HG03025 (cell line): ENCODE measurements around the gene REEP5.
A peak's percentile ranks its signal among the peaks of the same experiment; 100 is the strongest.
"Not testable (repeated sequence)": the region's sequence is repeated elsewhere in the genome, so short reads cannot be mapped to it uniquely, and the experiment has no call there.

Source experiments
- ATAC-seq: cut with Tn5 transposase; IDR thresholded peaks from one replicate; pipeline ENCODE4 v1.9.1; 2021; ENCODE audit warnings: mild to moderate bottlenecking, moderate library complexity; ENCODE audit not compliant: unreplicated experiment, low FRiP score

The REEP5 gene

DNA sequence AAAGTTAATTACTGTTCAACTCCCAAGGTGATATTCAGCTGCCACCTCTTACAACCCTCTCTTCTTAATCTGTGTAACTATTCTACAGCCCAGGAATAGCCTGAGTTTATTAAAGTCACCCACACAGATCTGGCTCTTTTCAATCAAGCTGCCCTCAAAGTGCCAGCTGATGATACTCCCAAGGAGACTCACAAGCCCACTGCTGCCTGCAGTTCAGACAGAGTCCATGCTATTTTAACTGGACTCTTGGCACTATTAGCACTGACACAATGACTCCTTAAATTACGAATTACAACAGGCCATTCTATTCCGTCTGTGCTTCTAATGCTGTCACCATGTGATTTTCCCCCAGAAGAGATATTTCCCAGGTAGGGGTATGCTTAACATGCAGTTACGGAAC is 26.3 kb downstream of the REEP5 start:
- no peak for ATAC-seq

DNA sequence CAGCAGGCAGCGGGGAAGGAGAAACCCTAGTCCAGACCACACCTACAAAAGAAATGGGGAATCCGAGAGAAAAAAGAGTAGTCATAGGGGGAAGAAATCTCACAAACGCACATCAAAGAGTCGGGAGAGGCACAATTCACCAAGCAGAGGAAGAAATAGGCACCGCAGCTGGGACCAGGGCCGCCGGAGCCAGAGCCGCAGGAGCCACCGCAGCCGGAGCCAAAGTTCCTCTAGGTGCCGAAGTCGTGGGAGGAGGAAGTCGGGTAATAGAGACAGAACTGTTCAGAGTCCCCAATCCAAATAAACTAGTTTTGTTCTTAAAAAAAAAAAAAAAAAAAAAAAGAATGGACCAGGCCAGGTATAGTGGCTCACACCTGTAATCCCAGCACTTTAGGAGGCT is 29.3 kb downstream of the REEP5 start:
- ATAC-seq: no peak

GRCh38 chr5:112892066-112892465 is 30.0 kb downstream of the REEP5 start:
- not testable (repeated sequence) for ATAC-seq

GRCh38 chr5:112886975-112887374 is 35.1 kb downstream of the REEP5 start:
- no peak for ATAC-seq

GRCh38 chr5:112885001-112885400 is 37.0 kb downstream of the REEP5 start:
- ATAC-seq: no peak

DNA sequence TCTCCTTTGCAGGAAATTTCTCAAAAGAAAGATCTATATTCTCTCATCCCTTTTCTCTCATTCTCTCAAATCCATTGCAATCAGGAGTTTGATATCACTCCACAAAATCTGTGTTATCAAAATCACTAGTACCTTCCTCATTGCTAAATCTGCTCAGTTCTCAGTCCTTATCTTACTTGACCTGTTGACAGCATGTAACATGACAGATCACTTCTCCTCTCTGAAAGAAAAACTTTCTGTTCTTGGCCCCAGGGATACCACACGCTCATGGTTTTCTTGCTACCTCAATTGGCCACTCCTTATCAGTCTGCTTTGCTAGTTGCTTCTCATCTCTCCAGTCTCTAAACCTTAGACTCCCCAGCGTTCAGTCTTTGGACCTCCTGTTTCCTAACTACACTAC is 38.8 kb downstream of the REEP5 start:
- ATAC-seq: no peak

- no peak for ATAC-seq
These were observed 41.6 kb downstream of the REEP5 start for GRCh38 chr5:112880219-112880964.

DNA sequence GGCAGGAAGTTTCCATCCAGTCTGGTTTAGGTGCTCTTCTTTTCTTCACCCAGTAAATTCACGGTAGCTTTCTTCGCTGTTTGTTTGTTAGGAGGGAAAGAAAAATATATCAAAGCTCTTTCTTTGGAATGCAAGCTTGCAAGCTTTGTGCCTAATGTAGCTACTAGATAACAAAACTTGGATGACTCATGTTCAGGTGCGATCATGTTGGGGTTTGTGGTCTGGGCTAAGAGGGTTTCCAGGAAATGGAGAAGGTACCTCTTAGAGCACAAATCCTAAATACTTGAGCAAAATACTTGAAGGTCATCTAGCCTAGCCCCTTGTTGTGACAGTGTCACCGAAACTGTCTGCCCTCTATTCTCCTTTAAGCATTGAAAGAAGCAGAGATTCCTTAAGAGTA is 43.3 kb downstream of the REEP5 start:
- no peak for ATAC-seq

DNA sequence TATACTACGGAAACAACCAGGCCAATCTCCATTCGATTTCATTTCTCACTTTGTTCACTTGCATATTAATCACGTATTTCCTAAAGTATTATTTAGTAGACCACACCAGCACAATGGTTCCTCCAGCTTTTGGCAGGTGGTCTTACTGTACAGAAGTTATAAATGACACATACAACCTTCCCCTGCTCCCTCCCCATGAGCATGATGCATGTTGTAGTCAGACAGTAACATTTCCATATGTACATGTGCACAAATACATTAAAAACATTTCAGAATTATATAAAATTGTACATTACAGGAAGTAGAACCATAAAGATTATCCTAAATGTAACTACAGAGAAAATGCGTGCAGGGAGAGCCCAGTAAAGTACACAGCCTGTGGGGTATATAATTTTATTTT is 43.9 kb downstream of the REEP5 start:
- no peak for ATAC-seq

DNA sequence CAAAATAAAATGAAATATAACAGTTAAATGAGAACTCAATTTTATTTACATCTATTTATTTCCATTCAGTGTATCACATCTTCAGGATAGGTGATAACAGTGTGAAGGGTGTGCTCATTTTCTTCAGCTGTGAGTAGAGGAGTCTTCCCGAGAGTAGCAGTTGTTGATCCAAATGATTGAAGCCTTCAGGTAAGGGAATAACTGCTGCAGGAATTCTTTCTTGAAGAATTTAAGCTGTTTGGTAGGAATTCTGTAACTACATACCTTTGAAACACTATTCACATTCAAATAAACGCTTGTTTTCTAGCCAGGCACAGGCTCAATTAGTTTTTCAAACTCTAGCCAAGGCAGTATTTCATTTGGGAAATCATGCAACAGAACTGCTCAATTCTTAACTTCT is 45.7 kb downstream of the REEP5 start:
- no peak for ATAC-seq

DNA sequence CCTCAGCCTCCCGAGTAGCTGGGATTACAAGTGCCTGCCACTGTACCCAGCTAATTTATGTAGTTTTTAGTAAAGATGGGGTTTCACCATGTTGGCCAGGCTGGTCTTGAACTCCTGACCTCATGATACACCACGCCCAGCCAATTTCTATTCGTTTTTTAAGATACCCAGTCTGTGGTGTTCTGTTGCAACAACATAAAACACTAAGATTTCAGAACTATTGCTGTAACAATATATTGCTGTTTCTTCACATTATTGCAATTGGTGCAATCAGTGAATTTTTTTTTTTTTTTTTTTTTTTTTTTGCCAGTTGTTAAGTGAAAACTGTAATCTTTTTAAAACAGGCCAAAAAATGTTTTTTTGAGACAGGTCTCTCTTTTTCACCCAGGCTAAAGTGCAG is 51.1 kb downstream of the REEP5 start:
- no peak for ATAC-seq

- peak; percentile 82 for ATAC-seq
These were observed 52.1 kb downstream of the REEP5 start for GRCh38 chr5:112869948-112870347.

DNA sequence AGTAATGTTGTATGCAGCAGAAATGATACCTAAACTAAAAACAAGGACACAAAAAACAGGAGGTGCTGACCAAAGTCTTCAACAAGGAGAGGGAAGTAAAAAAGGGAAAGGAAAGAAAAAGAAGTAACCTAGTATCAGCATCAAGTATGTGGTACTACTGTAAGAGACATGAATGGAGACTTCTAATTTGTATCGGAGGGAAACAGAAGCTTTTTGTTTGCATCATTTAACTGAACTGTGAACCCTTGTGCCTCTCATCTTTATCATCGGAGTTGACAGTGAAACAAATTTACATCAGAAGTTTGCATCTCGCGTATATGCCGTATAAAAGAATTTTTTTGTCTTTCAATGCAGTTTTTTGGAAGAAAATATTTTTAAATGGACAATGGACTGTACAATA is 54.6 kb downstream of the REEP5 start:
- no peak for ATAC-seq

- no peak for ATAC-seq
These were observed 55.3 kb downstream of the REEP5 start for GRCh38 chr5:112866739-112867138.

DNA sequence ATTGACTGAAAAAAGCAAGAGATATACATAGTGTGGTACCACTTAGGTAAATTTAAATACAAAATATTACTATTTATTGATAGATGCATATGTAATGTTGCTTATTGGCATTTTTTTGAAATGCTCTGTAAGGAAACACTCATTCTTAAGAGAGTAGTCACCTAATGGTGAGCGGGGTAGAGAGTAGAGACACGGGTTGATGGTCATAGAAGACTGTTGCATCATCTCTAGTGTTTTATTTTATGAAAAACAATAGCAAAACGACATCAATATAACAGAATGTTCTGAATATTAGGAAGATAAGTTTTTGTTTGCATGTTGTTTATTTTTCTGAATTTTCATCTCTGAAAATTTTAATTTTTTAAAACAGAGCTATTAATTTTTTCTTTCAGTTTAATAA is 56.9 kb downstream of the REEP5 start:
- ATAC-seq: no peak

DNA sequence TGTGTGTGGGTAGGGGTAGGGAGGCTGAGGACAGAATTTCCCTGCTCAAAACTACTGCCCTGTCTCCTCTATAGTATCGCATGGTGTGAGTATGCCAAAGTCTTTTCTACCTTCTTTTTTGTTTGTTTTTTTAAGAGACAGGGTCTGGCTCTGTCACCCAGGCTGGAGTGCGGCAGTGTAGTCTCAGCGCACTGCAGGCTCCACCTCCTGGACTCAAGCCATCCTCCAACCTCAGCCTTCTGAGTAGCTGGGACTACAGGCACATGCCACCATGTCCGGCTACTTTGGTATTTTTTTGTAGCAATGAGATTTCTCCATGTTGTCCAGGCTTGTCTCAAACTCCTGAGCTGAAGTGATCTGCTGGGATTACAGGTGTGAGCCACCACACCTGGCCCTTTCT is 58.5 kb downstream of the REEP5 start:
- no peak for ATAC-seq

DNA sequence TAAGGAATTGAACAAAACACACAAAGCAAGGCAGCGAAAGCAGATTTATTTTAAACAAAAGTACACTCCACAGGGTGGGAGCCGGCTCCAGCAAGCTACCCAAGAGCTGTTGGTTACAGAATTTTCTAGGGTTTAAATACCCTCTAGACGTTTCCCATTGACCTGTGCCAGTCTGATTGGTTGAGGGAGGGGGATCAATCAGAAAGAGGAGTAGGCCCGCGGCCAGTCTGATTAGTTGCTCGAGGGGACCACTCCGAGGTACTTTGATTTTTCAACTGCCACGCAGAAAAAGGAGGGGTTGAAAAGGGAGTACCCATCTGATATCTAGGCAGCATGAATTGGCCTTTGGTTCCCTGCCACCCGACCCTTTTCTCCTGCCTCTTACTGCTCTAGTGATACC is 59.9 kb downstream of the REEP5 start:
- ATAC-seq: no peak

GRCh38 chr5:112861638-112861985 is 60.4 kb downstream of the REEP5 start:
- ATAC-seq: no peak

DNA sequence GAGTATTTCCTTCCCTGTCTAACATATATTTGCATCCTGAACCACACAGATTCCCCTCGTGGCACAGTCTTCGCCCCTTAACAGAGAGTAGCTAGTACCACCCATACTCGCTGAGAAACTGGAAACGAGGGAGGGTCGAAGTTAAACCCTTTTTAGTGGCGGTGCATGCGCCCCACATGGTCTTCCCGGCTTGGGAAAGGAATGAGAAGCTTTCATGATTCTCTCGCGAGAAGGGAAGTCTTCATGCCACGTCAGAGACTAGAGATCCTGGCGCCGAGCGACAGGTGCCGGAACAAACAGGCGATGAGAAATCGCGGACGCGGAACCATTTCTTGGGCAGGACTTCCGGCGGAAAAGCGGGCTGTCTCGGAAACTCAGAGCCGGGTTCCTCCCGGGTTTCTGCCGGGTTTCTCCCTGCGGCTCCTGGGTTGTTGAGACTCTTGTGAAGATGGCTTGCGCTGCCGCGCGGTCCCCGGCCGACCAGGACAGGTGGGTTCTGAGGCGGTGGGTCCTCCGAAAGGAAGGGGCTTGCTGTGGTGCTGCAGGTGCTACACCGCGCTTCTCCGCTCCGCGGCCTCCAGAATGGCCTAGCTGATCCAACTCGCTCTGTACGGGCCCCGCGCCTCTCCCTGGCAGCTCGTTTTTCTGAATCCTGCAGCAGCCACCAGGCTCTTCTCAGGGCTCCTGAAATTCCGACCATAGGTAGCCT is 60.9 kb downstream of the REEP5 start, which contains the start of gene SRP19:
SRP19 (plus strand) TSS at position 359 of the 709 bp plus-strand sequence; CDS start at position 449, 90 bp downstream.
- ATAC-seq: peak; percentile 98

GRCh38 chr5:112860571-112860928 is 61.5 kb downstream of the REEP5 start:
- ATAC-seq: not testable (repeated sequence)

GRCh38 chr5:112857866-112858265 is 64.2 kb downstream of the REEP5 start:
- no peak for ATAC-seq

- ATAC-seq: no peak
These were observed 67.4 kb downstream of the REEP5 start for GRCh38 chr5:112854651-112855050.
